Left lung (tissue), 10 donors: ENCODE data around the gene SSNA1. TPM values are rescaled to one million over a fixed set of nuclear protein-coding genes. Genes with fewer than 3 reads are reported as not detected.

Experiments
- ATAC-seq: fragments of 200-7000 bp; cut with Tn5 transposase; one replicate; pipeline ENCODE4 v1.9.1; 2020; ENCODE audit warnings: moderate library complexity
- DNase-seq, 4 donors: peaks; one replicate each; pipeline ENCODE4 v3.0.0-alpha.2; 2013 to 2020
- H3K27ac ChIP-seq, 2 donors: fragments of 200-600 bp; sonication (generic) in 1 of 2; one replicate each; pipeline versions ENCODE4 v1.5.0 to v1.8.0; 2020 to 2021
- H3K27me3 ChIP-seq, 2 donors: fragments of 200-600 bp; sonication (generic) in 1 of 2; one replicate each; pipeline versions ENCODE4 v1.5.0 to v1.8.0; 2020 to 2021
- H3K36me3 ChIP-seq, 2 donors: fragments of 200-600 bp; sonication (generic) in 1 of 2; one replicate each; pipeline versions ENCODE4 v1.5.0 to v1.8.0; 2020 to 2021
- H3K4me1 ChIP-seq, 2 donors: fragments of 200-600 bp; one replicate each; pipeline ENCODE4 v1.8.0; 2021
- H3K4me3 ChIP-seq, 2 donors: fragments of 200-600 bp; sonication (generic) in 1 of 2; one replicate each; pipeline versions ENCODE4 v1.5.0 to v1.8.0; 2020 to 2021; ENCODE audit warnings: mild to moderate bottlenecking in 1 of 2
- H3K9me3 ChIP-seq, 2 donors: fragments of 200-600 bp; sonication (generic) in 1 of 2; one replicate each; pipeline versions ENCODE4 v1.5.0 to v1.8.0; 2020 to 2021
- CTCF ChIP-seq, 2 donors: fragments of 200-600 bp; sonication (generic) in 1 of 2; IDR thresholded peaks; one replicate each; pipeline versions ENCODE4 v1.5.0 to v1.8.0; 2021; ENCODE audit warnings: antibody characterized with exemption in 2 of 2
- intact Hi-C, 2 donors: fragments of 100-400 bp; cut with DNase I; formaldehyde crosslinking; loops; one replicate each; pipeline versions ENCODE4 v1.11.2 to v1.14.2; 2022
- polyA plus RNA-seq, 6 donors: library from polyadenylated mRNA; unstranded; fragments of 120-200 nt; gene quantifications; one replicate each; pipeline ENCODE4 v1.2.1, GENCODE V29; 2013; ENCODE audit not compliant: insufficient read length in 6 of 6
- total RNA-seq, 2 donors: library from RNA; stranded (reverse); fragmentation: NEBNext Ultra II Directional; extraction: Animal tissue kit (Norgen Biotek cat#: 25700); gene quantifications; one replicate each; pipeline ENCODE4 v1.2.1, GENCODE V29; 2021
- donor health status: DM: no; HTN: yes; CAD: no.
- donor health status: DM: no; HTN: no; CAD: no.

SSNA1 gene
- total and polyA plus RNA-seq, 8 donors: 38.7 to 68.0 (median 53.3) TPM

DNA sequence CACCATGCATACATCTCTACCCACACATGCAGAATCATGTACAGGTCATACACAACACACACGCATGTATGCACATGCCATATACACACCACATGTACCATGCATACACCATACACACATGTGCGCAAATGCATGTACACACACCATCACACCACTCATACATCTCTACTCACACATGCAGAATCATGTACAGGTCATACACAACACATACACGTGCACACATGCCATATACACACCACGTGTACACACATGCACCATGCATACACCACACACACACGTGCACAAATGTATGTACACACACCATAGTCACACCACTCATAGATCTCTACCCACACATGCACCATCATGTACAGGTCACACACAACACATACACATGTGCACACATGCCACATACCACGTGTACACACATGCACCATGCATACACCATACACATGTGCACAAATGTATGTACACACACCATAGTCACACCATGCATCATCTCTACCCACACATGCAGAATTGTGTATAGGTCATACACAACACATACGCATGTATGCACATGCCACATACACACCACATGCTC, 35.6 kb upstream of the SSNA1 start:
- no peak for ATAC-seq
- no peak for DNase-seq
- peaks cover 5 to 48% of the 10 kb centered on the region in 2 donors for H3K27me3 ChIP-seq
- H3K9me3 ChIP-seq: no peaks in the 10 kb centered on the region
- intact Hi-C loops: no loop called here
- no peaks in the 10 kb centered on the region for H3K36me3 ChIP-seq
- no peak overlapping the region for H3K4me3 ChIP-seq
- H3K27ac ChIP-seq: no peak overlapping the region
- TF ChIP-seq CTCF (IDR thresholded peaks at IDR 0.05): no peak
- H3K4me1 ChIP-seq: peaks cover 0 to 7% of the 10 kb centered on the region in 2 donors

GRCh38 chr9:137156567-137157375, 31.7 kb upstream of the SSNA1 start:
- Histone ChIP-seq H3K36me3 (no peaks in the 10 kb centered on the region), H3K27ac (no peak overlapping the region), H3K9me3 (no peaks in the 10 kb centered on the region), H3K27me3 (peaks cover 35 to 76% of the 10 kb centered on the region in 2 donors), H3K4me1 (peaks cover 0 to 9% of the 10 kb centered on the region in 2 donors), H3K4me3 (no peak overlapping the region)
- TF ChIP-seq CTCF (IDR thresholded peaks at IDR 0.05): no peak
- peak; percentile 76 for ATAC-seq
- DNase-seq: no peak
- intact Hi-C loops: no loop called here

DNA sequence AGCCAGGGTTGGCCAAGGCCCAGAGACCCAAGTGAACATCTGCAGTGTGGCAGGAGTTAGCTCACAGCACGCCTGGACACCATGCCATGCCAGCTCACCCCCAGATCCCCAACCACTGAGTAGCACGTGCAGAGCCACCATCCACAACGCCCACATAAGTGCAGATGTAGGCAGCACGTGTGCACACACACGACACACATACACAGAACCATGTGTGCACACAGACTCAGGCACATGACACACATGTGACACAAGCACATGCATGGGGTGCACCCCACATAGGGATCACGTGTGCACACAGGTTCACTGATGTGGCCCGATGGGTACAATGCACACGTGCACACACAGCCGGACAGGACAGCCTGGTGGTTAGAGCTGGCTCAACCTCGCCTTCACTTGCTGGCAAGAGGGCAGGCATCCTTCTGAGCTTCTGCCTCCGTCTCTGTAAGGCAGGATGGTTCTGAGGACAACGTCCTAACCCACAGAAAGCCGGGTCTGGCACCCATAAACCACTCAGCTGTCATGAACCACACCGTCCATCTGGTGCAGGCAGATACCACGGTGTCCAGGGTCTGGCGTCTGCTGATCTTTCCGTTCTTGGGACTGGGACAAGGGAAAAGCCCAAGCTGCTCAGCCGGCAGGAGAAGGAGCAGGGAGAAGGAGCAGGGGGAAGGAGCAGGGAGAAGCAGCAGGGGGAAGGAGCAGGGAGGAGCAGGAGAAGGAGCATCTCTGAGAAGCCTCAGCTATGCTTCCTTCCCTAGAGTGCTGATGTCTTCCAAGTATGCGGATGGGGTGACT, 30.7 kb upstream of the SSNA1 start:
- no peaks in the 10 kb centered on the region for H3K36me3 ChIP-seq
- no peak overlapping the region for H3K4me3 ChIP-seq
- no peaks in the 10 kb centered on the region for H3K9me3 ChIP-seq
- no peak overlapping the region for H3K27ac ChIP-seq
- intact Hi-C loops: no loop called here
- DNase-seq: no peak
- no peak for ATAC-seq
- peaks cover 2 to 18% of the 10 kb centered on the region in 2 donors for H3K4me1 ChIP-seq
- peaks cover 45 to 86% of the 10 kb centered on the region in 2 donors for H3K27me3 ChIP-seq
- no peak for TF ChIP-seq CTCF (IDR thresholded peaks at IDR 0.05)

- Histone ChIP-seq H3K36me3 (no peaks in the 10 kb centered on the region), H3K9me3 (no peaks in the 10 kb centered on the region), H3K27me3 (peaks cover 54 to 94% of the 10 kb centered on the region in 2 donors), H3K27ac (no peak overlapping the region), H3K4me3 (no peak overlapping the region), H3K4me1 (peaks cover 6 to 26% of the 10 kb centered on the region in 2 donors)
- TF ChIP-seq CTCF (IDR thresholded peaks at IDR 0.05): no peak
- no peak for ATAC-seq
- intact Hi-C loops: no loop called here
- DNase-seq: no peak
Observed at GRCh38 chr9:137158625-137159024, 29.9 kb upstream of the SSNA1 start.
